ENCODE measurements around the gene MYH6.

The MYH6 gene

GRCh38 chr14:23411563-23412525 lies 3.8 kb upstream of the MYH6 start:
- Histone ChIP-seq H3K27ac (replicated peaks) (no peak overlapping the region), H3K4me3 (replicated peaks; ENCODE audit: insufficient read depth, low read length) (no peak overlapping the region), H3K27me3 (ENCODE audit: insufficient read depth, poor library complexity, severe bottlenecking) (no peaks in the 10 kb centered on the region)
- TF ChIP-seq GABPA (IDR thresholded peaks at IDR 0.05; ENCODE audit: low read depth) (no peak), CTCF (IDR thresholded peaks at IDR 0.05; ENCODE audit: insufficient read depth, low read length) (no peak), SPI1 (IDR thresholded peaks at IDR 0.05; ENCODE audit: borderline replicate concordance, low read depth) (no peak), REST (IDR thresholded peaks at IDR 0.05; ENCODE audit: insufficient replicate concordance, low read depth) (no peak), POLR2AphosphoS5 (IDR thresholded peaks at IDR 0.05; ENCODE audit: low read depth) (no peak)
- no peak for DNase-seq (ENCODE audit: low read depth in 1 of 2, low spot score in 1 of 2)

- H3K27ac ChIP-seq (replicated peaks): no peak overlapping the region
- TF ChIP-seq CTCF (IDR thresholded peaks at IDR 0.05; ENCODE audit: insufficient read depth, low read length) (no peak), REST (IDR thresholded peaks at IDR 0.05; ENCODE audit: insufficient replicate concordance, low read depth) (no peak), GABPA (IDR thresholded peaks at IDR 0.05; ENCODE audit: low read depth) (no peak), SPI1 (IDR thresholded peaks at IDR 0.05; ENCODE audit: borderline replicate concordance, low read depth) (no peak), POLR2AphosphoS5 (IDR thresholded peaks at IDR 0.05; ENCODE audit: low read depth) (no peak)
- H3K27me3 ChIP-seq (ENCODE audit: insufficient read depth, poor library complexity, severe bottlenecking): no peaks in the 10 kb centered on the region
- DNase-seq (ENCODE audit: low read depth in 1 of 2, low spot score in 1 of 2): no peak
- no peak overlapping the region for H3K4me3 ChIP-seq (replicated peaks; ENCODE audit: insufficient read depth, low read length)
Observed at GRCh38 chr14:23409966-23410635, 2.0 kb upstream of the MYH6 start.

GRCh38 chr14:23409475-23409874 lies 1.4 kb upstream of the MYH6 start:
- no peak overlapping the region for H3K4me3 ChIP-seq (replicated peaks; ENCODE audit: insufficient read depth, low read length)
- H3K27me3 ChIP-seq (ENCODE audit: insufficient read depth, poor library complexity, severe bottlenecking): no peaks in the 10 kb centered on the region
- TF ChIP-seq SPI1 (IDR thresholded peaks at IDR 0.05; ENCODE audit: borderline replicate concordance, low read depth) (no peak), REST (IDR thresholded peaks at IDR 0.05; ENCODE audit: insufficient replicate concordance, low read depth) (no peak), POLR2AphosphoS5 (IDR thresholded peaks at IDR 0.05; ENCODE audit: low read depth) (no peak), CTCF (IDR thresholded peaks at IDR 0.05; ENCODE audit: insufficient read depth, low read length) (no peak), GABPA (IDR thresholded peaks at IDR 0.05; ENCODE audit: low read depth) (no peak)
- DNase-seq (ENCODE audit: low read depth in 1 of 2, low spot score in 1 of 2): no peak
- H3K27ac ChIP-seq (replicated peaks): no peak overlapping the region

Data from HL-60 (cell line).